K562 (cell line): ENCODE data around the gene ZNF326. TPM values are rescaled to one million over a fixed set of nuclear protein-coding genes. Genes with fewer than 3 reads are reported as not detected.

Experiments used
- BACH1 ChIP-seq: fragments of 200-800 bp; sonication (Bioruptor generic); IDR thresholded peaks from 2 replicates; pipeline ENCODE4 v1.6.1; 2016; ENCODE audit warnings: missing genetic modification characterization, missing compliant biosample characterization
- CREM ChIP-seq: IDR thresholded peaks from 2 replicates; pipeline ENCODE4 v1.6.1; 2014; ENCODE audit warnings: antibody characterized with exemption, low read depth
- CSDE1 ChIP-seq, 2 experiments: fragments of 450-650 bp; IDR thresholded peaks; 2 replicates each; pipeline ENCODE4 v1.6.1; 2016; ENCODE audit warnings: mild to moderate bottlenecking in 1 of 2
- DMBX1 ChIP-seq: fragments of 250-450 bp; sonication (Bioruptor Pico); IDR thresholded peaks from 2 replicates; pipeline ENCODE4 v1.8.0; 2022; ENCODE audit warnings: inconsistent platforms, mild to moderate bottlenecking, moderate library complexity, borderline replicate concordance
- DPF2 ChIP-seq: fragments of 450-650 bp; IDR thresholded peaks from 2 replicates; pipeline ENCODE4 v1.6.1; 2016
- GABPA ChIP-seq: fragments of 200-800 bp; sonication (Bioruptor generic); conservative IDR thresholded peaks from 2 replicates; pipeline ENCODE4 v1.6.1; 2016; ENCODE audit warnings: low read depth, missing genetic modification characterization, missing compliant biosample characterization
- HOMEZ ChIP-seq: fragments of 250-450 bp; sonication (Bioruptor Pico); IDR thresholded peaks from 2 replicates; pipeline ENCODE4 v1.4.0; 2020; ENCODE audit warnings: mild to moderate bottlenecking, moderate library complexity
- KDM1A ChIP-seq, 2 experiments: fragments of 450-650 bp; IDR thresholded peaks; 2 replicates each; pipeline ENCODE4 v1.6.1; 2016; ENCODE audit warnings: mild to moderate bottlenecking in 2 of 2
- MAFK ChIP-seq: IDR thresholded peaks from 2 replicates; pipeline ENCODE4 v1.6.1; 2011; ENCODE audit warnings: low read length, improper control_type of control experiment
- MBD1 ChIP-seq: fragments of 250-450 bp; sonication (Bioruptor Pico); IDR thresholded peaks from 2 replicates; pipeline ENCODE4 v1.8.0; 2022; ENCODE audit warnings: inconsistent platforms
- NFE2 ChIP-seq: IDR thresholded peaks from 2 replicates; pipeline ENCODE4 v1.6.1; 2014; ENCODE audit warnings: antibody characterized with exemption, low read depth
- SMARCA5 ChIP-seq: fragments of 450-650 bp; IDR thresholded peaks from 2 replicates; pipeline ENCODE4 v1.6.1; 2016
- SMARCE1 ChIP-seq: fragments of 450-650 bp; IDR thresholded peaks from 2 replicates; pipeline ENCODE4 v1.7.1; 2016; ENCODE audit warnings: mild to moderate bottlenecking
- TCF7 ChIP-seq: sonication (generic); IDR thresholded peaks from 2 replicates; pipeline ENCODE4 v1.6.1; 2016; ENCODE audit warnings: antibody characterized with exemption, borderline replicate concordance
- VEZF1 ChIP-seq: fragments of 200-800 bp; sonication (Bioruptor generic); IDR thresholded peaks from 2 replicates; pipeline ENCODE4 v1.6.1; 2017; ENCODE audit warnings: missing genetic modification characterization, missing compliant biosample characterization
- ZBTB43 ChIP-seq: sonication (generic); formaldehyde crosslinking; IDR thresholded peaks from 2 replicates; pipeline ENCODE4 v1.8.0; 2023; ENCODE audit warnings: mild to moderate bottlenecking, missing genetic modification reagents
- ZNF766 ChIP-seq: fragments of 200-800 bp; sonication (Bioruptor generic); conservative IDR thresholded peaks from 2 replicates; pipeline ENCODE4 v1.6.1; 2016; ENCODE audit warnings: missing genetic modification characterization, missing compliant biosample characterization
- polyA plus RNA-seq, 8 experiments: library from polyadenylated mRNA; depleted of rRNA in 4 of 8; stranded (reverse) in 5 of 8; unstranded in 3 of 8; fragments of >200 nt; fragmentation: Nextera tagmentation in 2 of 8; fragmentation: Illumina TruSeq in 1 of 8; extraction: Ambion mirVana in 2 of 8; extraction: Trizol in 1 of 8; gene quantifications; 2 replicates each; pipeline versions ENCODE4 v1.2.1 to v1.2.3, GENCODE V29; 2011 to 2014; ENCODE audit warnings: inconsistent platforms in 1 of 8, missing spikeins in 1 of 8
- total RNA-seq, 7 experiments: library from RNA; depleted of rRNA in 6 of 7; stranded (reverse); fragments of >200 nt in 6 of 7; fragmentation: Illumina TruSeq in 2 of 7; extraction: Trizol in 2 of 7; gene quantifications; 2 replicates each; pipeline versions ENCODE4 v1.2.1 to v1.2.3, GENCODE V29; 2011 to 2021; ENCODE audit warnings: low replicate concordance in 1 of 7
- TF ChIP-seq, protein P1 (sequence below), 2 experiments: IDR thresholded peaks; 2 replicates each; pipeline ENCODE4 v1.6.1; 2012; ENCODE audit warnings: improper control_type of control experiment in 2 of 2, low read depth in 2 of 2, low read length in 2 of 2, borderline replicate concordance in 1 of 2
- TF ChIP-seq, protein P2 (sequence below): fragments of 450-650 bp; conservative IDR thresholded peaks from 2 replicates; pipeline ENCODE4 v1.6.1; 2016; ENCODE audit warnings: missing genetic modification characterization, low read depth, mild to moderate bottlenecking, missing compliant biosample characterization, moderate library complexity

ZNF326 gene
- total and polyA plus RNA-seq, 9 of the 15 experiments (the other 6 are each of a cell fraction or from before 2014, with no cell fraction given), result 7.2 to 33.2 (median 20.1) TPM

DNA sequence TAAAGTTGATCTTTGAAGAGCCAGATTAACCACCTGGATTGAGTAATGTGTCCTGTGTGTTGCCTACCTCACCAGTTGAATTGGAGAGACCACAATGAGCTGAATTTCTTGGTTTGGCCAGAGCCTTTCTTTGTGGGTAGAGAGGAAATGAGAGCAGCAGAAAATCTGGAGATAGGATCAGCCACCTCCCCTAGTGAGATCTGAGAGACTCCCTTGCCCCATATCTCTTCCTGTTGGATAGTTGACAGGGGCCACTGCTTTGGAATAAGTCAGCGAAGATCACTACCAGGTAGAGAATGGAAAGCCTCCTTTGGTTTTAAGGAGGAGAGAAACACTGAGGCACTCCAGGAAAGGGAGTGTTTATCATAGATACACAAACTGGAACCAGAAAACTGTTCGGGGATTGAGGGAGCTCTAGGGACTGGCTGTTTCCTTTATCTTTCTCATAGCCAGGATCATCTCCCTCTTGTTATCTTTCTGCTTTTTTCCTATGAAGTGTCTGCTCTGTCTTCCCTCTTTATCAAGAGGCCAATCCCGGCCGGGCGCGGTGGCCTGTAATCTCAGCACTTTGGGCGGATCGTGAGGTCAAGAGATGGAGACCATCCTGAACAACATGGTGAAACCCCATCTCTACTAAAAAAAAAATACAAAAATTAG lies 21.3 kb upstream of the ZNF326 start (continued):
- TF ChIP-seq, protein P1, sequence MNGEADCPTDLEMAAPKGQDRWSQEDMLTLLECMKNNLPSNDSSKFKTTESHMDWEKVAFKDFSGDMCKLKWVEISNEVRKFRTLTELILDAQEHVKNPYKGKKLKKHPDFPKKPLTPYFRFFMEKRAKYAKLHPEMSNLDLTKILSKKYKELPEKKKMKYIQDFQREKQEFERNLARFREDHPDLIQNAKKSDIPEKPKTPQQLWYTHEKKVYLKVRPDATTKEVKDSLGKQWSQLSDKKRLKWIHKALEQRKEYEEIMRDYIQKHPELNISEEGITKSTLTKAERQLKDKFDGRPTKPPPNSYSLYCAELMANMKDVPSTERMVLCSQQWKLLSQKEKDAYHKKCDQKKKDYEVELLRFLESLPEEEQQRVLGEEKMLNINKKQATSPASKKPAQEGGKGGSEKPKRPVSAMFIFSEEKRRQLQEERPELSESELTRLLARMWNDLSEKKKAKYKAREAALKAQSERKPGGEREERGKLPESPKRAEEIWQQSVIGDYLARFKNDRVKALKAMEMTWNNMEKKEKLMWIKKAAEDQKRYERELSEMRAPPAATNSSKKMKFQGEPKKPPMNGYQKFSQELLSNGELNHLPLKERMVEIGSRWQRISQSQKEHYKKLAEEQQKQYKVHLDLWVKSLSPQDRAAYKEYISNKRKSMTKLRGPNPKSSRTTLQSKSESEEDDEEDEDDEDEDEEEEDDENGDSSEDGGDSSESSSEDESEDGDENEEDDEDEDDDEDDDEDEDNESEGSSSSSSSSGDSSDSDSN (IDR thresholded peaks at IDR 0.05; ENCODE audit: borderline replicate concordance in 1 of 2, low read depth in 2 of 2, low read length in 2 of 2), result 0 out of 4 replicates have a peak, but pooled peaks of 1 of the 2 experiments have one; percentile 28
- TF ChIP-seq VEZF1 (CRISPR knock-in tag), result peak; percentile 30; the same call in 1 of the 2 replicates
- TF ChIP-seq HOMEZ, result no peak
- peak; percentile 51; the same call in 1 of the 2 replicates for TF ChIP-seq ZNF766 (CRISPR knock-in tag)
- no peak for TF ChIP-seq BACH1 (tag)
- no peak for TF ChIP-seq SMARCA5
- TF ChIP-seq KDM1A (IDR thresholded peaks at IDR 0.05), result peak; percentile 46; a peak in 2 of 4 replicates
- TF ChIP-seq MAFK, result peak; percentile 1; the same call in 1 of the 2 replicates
- no peak for TF ChIP-seq CSDE1 (IDR thresholded peaks at IDR 0.05)
- TF ChIP-seq, protein P2, sequence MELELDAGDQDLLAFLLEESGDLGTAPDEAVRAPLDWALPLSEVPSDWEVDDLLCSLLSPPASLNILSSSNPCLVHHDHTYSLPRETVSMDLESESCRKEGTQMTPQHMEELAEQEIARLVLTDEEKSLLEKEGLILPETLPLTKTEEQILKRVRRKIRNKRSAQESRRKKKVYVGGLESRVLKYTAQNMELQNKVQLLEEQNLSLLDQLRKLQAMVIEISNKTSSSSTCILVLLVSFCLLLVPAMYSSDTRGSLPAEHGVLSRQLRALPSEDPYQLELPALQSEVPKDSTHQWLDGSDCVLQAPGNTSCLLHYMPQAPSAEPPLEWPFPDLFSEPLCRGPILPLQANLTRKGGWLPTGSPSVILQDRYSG (tag), result no peak
- TF ChIP-seq TCF7, result 0 out of 2 replicates have a peak, but pooled peaks have one; percentile 34
- TF ChIP-seq DPF2, result peak; percentile 77
- peak; percentile 49 for TF ChIP-seq GABPA (tag)
- peak; percentile 50; the same call in 1 of the 2 replicates for TF ChIP-seq SMARCE1
- no peak for TF ChIP-seq MBD1 (CRISPR knock-in tag)
- TF ChIP-seq ZBTB43 (CRISPR knock-in tag), result no peak
- TF ChIP-seq CREM, result no peak
- peak; percentile 57 for TF ChIP-seq NFE2
- TF ChIP-seq DMBX1, result no peak
